B cell (primary cell): ENCODE measurements around the gene HES2. TPM values are rescaled to one million over a fixed set of nuclear protein-coding genes. Genes with fewer than 3 reads are reported as not detected.

Experiments used
- ATAC-seq: fragments of 200-7000 bp; cut with Tn5 transposase; one replicate; pipeline ENCODE4 v1.10.0; 2021; ENCODE audit warnings: low read depth, mild to moderate bottlenecking, moderate number of reproducible peaks, moderate library complexity
- CTCF ChIA-PET: fragments of 350-600 bp; sonication (Branson Sonifier 250); formaldehyde crosslinking; loops from one replicate; lab custom pipeline; 2021; ENCODE audit warnings: antibody characterized with exemption, inconsistent platforms; lab: Charles Lee
- POLR2A ChIA-PET: fragments of 350-600 bp; sonication (Branson Sonifier 250); formaldehyde crosslinking; loops from one replicate; lab custom pipeline; 2021; ENCODE audit warnings: antibody characterized with exemption; lab: Charles Lee
- DNase-seq: peaks from one replicate; pipeline ENCODE4 v3.0.0; 2013
- H2AFZ ChIP-seq: 2 replicates; pipeline ENCODE4 v1.6.1; 2012; ENCODE audit warnings: mild to moderate bottlenecking, low read depth, low read length; ENCODE audit not compliant: insufficient read depth, poor library complexity, severe bottlenecking
- H3K27ac ChIP-seq, 2 donors: 1 replicate in 1 of 2; 2 replicates in 1 of 2; pipeline ENCODE4 v1.5.1; 2012 to 2013; ENCODE audit warnings: low read length in 2 of 2, mild to moderate bottlenecking in 2 of 2, moderate library complexity in 1 of 2
- H3K27me3 ChIP-seq, 4 experiments: fragments of 200-600 bp in 1 of 4; sonication (generic) in 1 of 4; replicated peaks in 1 of 4; 1 replicate in 2 of 4; 2 replicates in 2 of 4; pipeline versions ENCODE4 v1.6.1 to v1.7.0; 2013 to 2016; ENCODE audit warnings: low read length in 3 of 4, mild to moderate bottlenecking in 2 of 4, mixed read lengths in 1 of 4, moderate library complexity in 1 of 4; ENCODE audit not compliant: insufficient read depth in 4 of 4, control insufficient read depth in 3 of 4; ENCODE audit errors: control extremely low read depth in 1 of 4
- H3K36me3 ChIP-seq, 2 experiments: replicated peaks in 1 of 2; 1 replicate in 1 of 2; 2 replicates in 1 of 2; pipeline versions ENCODE4 v1.6.1 to v1.7.1; 2013; ENCODE audit warnings: low read length in 1 of 2; ENCODE audit not compliant: insufficient read depth in 2 of 2, control insufficient read depth in 1 of 2; ENCODE audit errors: control extremely low read depth in 1 of 2, extremely low read depth in 1 of 2
- H3K4me1 ChIP-seq, 2 donors: fragments of 200-600 bp in 1 of 2; sonication (generic) in 1 of 2; 1 replicate in 1 of 2; 2 replicates in 1 of 2; pipeline versions ENCODE4 v1.5.1 to v1.6.1; 2013 to 2017; ENCODE audit warnings: low read length in 2 of 2; ENCODE audit not compliant: control insufficient read depth in 2 of 2, insufficient read depth in 2 of 2
- H3K4me2 ChIP-seq: replicated peaks from 2 replicates; pipeline ENCODE3; 2012; ENCODE audit warnings: mild to moderate bottlenecking, low read depth, low read length; ENCODE audit not compliant: poor library complexity, severe bottlenecking
- H3K4me3 ChIP-seq, 5 experiments: fragments of 200-600 bp in 1 of 5; sonication (generic) in 1 of 5; 1 replicate in 3 of 5; 2 replicates in 2 of 5; pipeline versions ENCODE4 v1.5.1 to v1.7.0; 2011 to 2016; ENCODE audit warnings: low read length in 4 of 5, mild to moderate bottlenecking in 4 of 5, low read depth in 2 of 5, control low read depth in 1 of 5, moderate library complexity in 1 of 5; ENCODE audit not compliant: insufficient read depth in 1 of 5; ENCODE audit errors: control extremely low read depth in 1 of 5, extremely low read depth in 1 of 5
- H3K79me2 ChIP-seq: fragments of 200-600 bp; sonication (generic); one replicate; pipeline ENCODE4 v1.6.0; 2016; ENCODE audit warnings: low read length; ENCODE audit not compliant: control insufficient read depth, insufficient read depth
- H3K9ac ChIP-seq: fragments of 200-600 bp; sonication (generic); 2 replicates; pipeline ENCODE4 v1.6.1; 2017; ENCODE audit warnings: mild to moderate bottlenecking, low read length, moderate library complexity
- H3K9me3 ChIP-seq, 3 donors: one replicate each; pipeline versions ENCODE4 v1.6.1 to v1.7.1; 2013; ENCODE audit warnings: low read length in 2 of 3; ENCODE audit not compliant: control insufficient read depth in 2 of 3, insufficient read depth in 1 of 3; ENCODE audit errors: control extremely low read depth in 1 of 3
- H4K20me1 ChIP-seq: 2 replicates; pipeline ENCODE4 v1.6.0; 2012; ENCODE audit warnings: mild to moderate bottlenecking, low read length; ENCODE audit not compliant: insufficient read depth, control insufficient read depth, poor library complexity, severe bottlenecking
- H3K27ac Mint-ChIP-seq: one replicate; pipeline ENCODE4 v1.8.0; 2021; ENCODE audit warnings: mixed read lengths
- H3K27me3 Mint-ChIP-seq: one replicate; pipeline ENCODE4 v1.8.0; 2021; ENCODE audit warnings: mixed read lengths
- H3K4me1 Mint-ChIP-seq: one replicate; pipeline ENCODE4 v1.8.0; 2021; ENCODE audit warnings: mixed read lengths
- H3K4me3 Mint-ChIP-seq: one replicate; pipeline ENCODE4 v1.8.0; 2021; ENCODE audit warnings: mixed read lengths
- H3K9me3 Mint-ChIP-seq: one replicate; pipeline ENCODE4 v1.8.0; 2022; ENCODE audit warnings: mixed read lengths; ENCODE audit not compliant: insufficient read depth
- CTCF ChIP-seq: fragments of 200-600 bp; IDR thresholded peaks from one replicate; pipeline ENCODE4 v1.8.0; 2022; ENCODE audit warnings: antibody characterized with exemption, mild to moderate bottlenecking
- EZH2 ChIP-seq: IDR thresholded peaks from 2 replicates; pipeline ENCODE4 v1.6.1; 2012; ENCODE audit warnings: borderline replicate concordance, low read depth, mild to moderate bottlenecking, moderate library complexity, low read length; ENCODE audit not compliant: insufficient read depth, poor library complexity, severe bottlenecking
- WGBS: methylation state at CpG from one replicate; pipeline ENCODE4 v1.1.5; 2013; ENCODE audit warnings: missing lambda C conversion rate; ENCODE audit not compliant: insufficient coverage; 5-methylcytosine and 5-hydroxymethylcytosine counted together
- intact Hi-C: fragments of 100-400 bp; cut with micrococcal nuclease; formaldehyde crosslinking; loops from one replicate; pipeline ENCODE4 v1.10.0; 2022
- polyA plus RNA-seq: library from polyadenylated mRNA; depleted of rRNA; stranded (reverse); fragments of >200 nt; gene quantifications from 2 replicates; pipeline ENCODE4 v1.2.3, GENCODE V29; 2012
- total RNA-seq, 2 donors: library from RNA; stranded (reverse); fragments of 120-200 nt in 1 of 2; gene quantifications; 1 replicate in 1 of 2; 2 replicates in 1 of 2; pipeline versions ENCODE4 v1.2.3 to v1.2.4, GENCODE V29; 2013 to 2022

The HES2 gene
- total and polyA plus RNA-seq, 2 donors (not counting 1 experiment from before 2014, with no cell fraction given), result not detected

- DNase-seq (no peak), ATAC-seq (no peak)
- Histone ChIP-seq H3K36me3 (no peaks in the 10 kb centered on the region), H4K20me1 (no peaks in the 10 kb centered on the region), H3K9ac (no peak overlapping the region), H3K79me2 (no peaks in the 10 kb centered on the region), H3K4me1 (no peaks in the 10 kb centered on the region), H3K27me3 (peaks cover 0 to 5% (median 3%) of the 10 kb centered on the region in 4 experiments), H3K4me3 (no peak overlapping the region), H3K4me2 (no peak overlapping the region), H3K9me3 (no peaks in the 10 kb centered on the region), H3K27ac (no peak overlapping the region), H2AFZ (no peak overlapping the region)
- H3K4me1 Mint-ChIP-seq, result no peaks in the 10 kb centered on the region
- H3K4me3 Mint-ChIP-seq, result no peak overlapping the region
- no peaks in the 10 kb centered on the region for H3K9me3 Mint-ChIP-seq
- H3K27me3 Mint-ChIP-seq, result peaks cover 19% of the 10 kb centered on the region
- no peak overlapping the region for H3K27ac Mint-ChIP-seq
- CTCF ChIA-PET, result interaction anchor here (0.6 to 7.9 kb wide), 8 partner anchors 32 to 162 kb away, joined by 3 to 89 read pairs (median 4); no protein-coding TSS in a partner anchor
- intact Hi-C loops, result no loop called here
- POLR2A ChIA-PET, result no interaction called here
- WGBS, result no CpG with 5 or more reads among the region's 6 CpGs
- no peak for TF ChIP-seq CTCF
- TF ChIP-seq EZH2, result no peak
These were observed 11.7 kb downstream of the HES2 start for GRCh38 chr1:6408023-6408422.

GRCh38 chr1:6401673-6402072 is 18.0 kb downstream of the HES2 start:
- Histone ChIP-seq H4K20me1 (no peaks in the 10 kb centered on the region), H2AFZ (no peak overlapping the region), H3K79me2 (no peaks in the 10 kb centered on the region), H3K27me3 (peaks cover 0 to 3% (median 0%) of the 10 kb centered on the region in 4 experiments), H3K9me3 (no peaks in the 10 kb centered on the region), H3K36me3 (no peaks in the 10 kb centered on the region), H3K4me3 (no peak overlapping the region), H3K4me2 (no peak overlapping the region), H3K9ac (no peak overlapping the region), H3K4me1 (no peaks in the 10 kb centered on the region), H3K27ac (no peak overlapping the region)
- POLR2A ChIA-PET, result no interaction called here
- DNase-seq, result no peak
- ATAC-seq, result no peak
- intact Hi-C loops, result no loop called here
- H3K27ac Mint-ChIP-seq, result no peak overlapping the region
- WGBS, result 84% methylated on average over 3 of the region's 6 CpGs
- TF ChIP-seq EZH2, result no peak
- TF ChIP-seq CTCF, result no peak
- H3K4me1 Mint-ChIP-seq, result no peaks in the 10 kb centered on the region
- CTCF ChIA-PET, result interaction anchor here (1.5 to 7.9 kb wide), 5 partner anchors 22 to 156 kb away, joined by 4 to 89 read pairs (median 51); partner anchors contain the start of gene HES3
- H3K27me3 Mint-ChIP-seq, result peaks cover 14% of the 10 kb centered on the region
- H3K4me3 Mint-ChIP-seq, result no peak overlapping the region
- no peaks in the 10 kb centered on the region for H3K9me3 Mint-ChIP-seq
